Caco-2 (cell line): ENCODE measurements around the gene C1QL1. TPM values are rescaled to one million over a fixed set of nuclear protein-coding genes. Genes with fewer than 3 reads are reported as not detected.

Source experiments
- BruUV-seq: library from RNA; stranded (reverse); fragments of 400-500 nt; replicated peaks from 2 replicates; lab custom pipeline; 2021; lab: Mats Ljungman, UMichigan
- CTCF ChIA-PET: fragments of 300-600 bp; sonication (Branson Sonifier 250); formaldehyde crosslinking; loops from one replicate; lab custom pipeline; 2022; ENCODE audit warnings: antibody characterized with exemption; lab: Charles Lee
- POLR2A ChIA-PET: fragments of 300-600 bp; sonication (Branson Sonifier 250); formaldehyde crosslinking; loops from one replicate; lab custom pipeline; 2022; ENCODE audit warnings: antibody characterized with exemption; lab: Charles Lee
- DNase-seq, 2 experiments: peaks; one replicate each; pipeline versions ENCODE4 v3.0.0 to v3.0.0-alpha.2; 2020 to 2022
- H3K27me3 ChIP-seq: replicated peaks from 2 replicates; pipeline ENCODE4 v1.6.0; 2011; ENCODE audit warnings: low read length; ENCODE audit not compliant: control insufficient read depth, insufficient read depth
- H3K36me3 ChIP-seq: 2 replicates; pipeline ENCODE4 v1.5.1; 2011; ENCODE audit warnings: low read length; ENCODE audit not compliant: control insufficient read depth, insufficient read depth
- H3K4me1 ChIP-seq: fragments of 250-450 bp; sonication (Bioruptor Pico); 2 replicates; pipeline ENCODE4 v1.5.1; 2020; ENCODE audit warnings: mild to moderate bottlenecking
- H3K4me3 ChIP-seq: 2 replicates; pipeline ENCODE4 v1.5.1; 2011; ENCODE audit warnings: low read depth, mild to moderate bottlenecking, control low read depth, low read length
- H3K9me3 ChIP-seq: fragments of 250-450 bp; sonication (Bioruptor Pico); 2 replicates; pipeline ENCODE4 v1.5.1; 2020; ENCODE audit warnings: mild to moderate bottlenecking, moderate library complexity
- H3K27ac Mint-ChIP-seq: one replicate; pipeline ENCODE4 v1.8.0; 2022; ENCODE audit warnings: mixed read lengths; ENCODE audit not compliant: unreplicated experiment
- H3K27me3 Mint-ChIP-seq: one replicate; pipeline ENCODE4 v1.8.0; 2022; ENCODE audit warnings: mixed read lengths; ENCODE audit not compliant: insufficient read depth, unreplicated experiment
- H3K36me3 Mint-ChIP-seq: one replicate; pipeline ENCODE4 v1.8.0; 2022; ENCODE audit warnings: mild to moderate bottlenecking, mixed read lengths; ENCODE audit not compliant: insufficient read depth, unreplicated experiment
- H3K4me1 Mint-ChIP-seq: one replicate; pipeline ENCODE4 v1.8.0; 2022; ENCODE audit warnings: low read depth, mixed read lengths; ENCODE audit not compliant: unreplicated experiment
- H3K4me3 Mint-ChIP-seq: one replicate; pipeline ENCODE4 v1.8.0; 2022; ENCODE audit warnings: mild to moderate bottlenecking, moderate library complexity, mixed read lengths; ENCODE audit not compliant: unreplicated experiment
- H3K9me3 Mint-ChIP-seq: one replicate; pipeline ENCODE4 v1.8.0; 2022; ENCODE audit warnings: mixed read lengths; ENCODE audit not compliant: unreplicated experiment
- intact Hi-C: fragments of 100-400 bp; cut with micrococcal nuclease; formaldehyde crosslinking; loops from one replicate; pipeline ENCODE4 v1.10.0; 2022; ENCODE audit not compliant: unreplicated experiment
- total RNA-seq: library from RNA; stranded (reverse); gene quantifications from 2 replicates; pipeline ENCODE4 v1.2.3, GENCODE V29; 2022
- TF ChIP-seq, protein P1 (sequence below), 2 experiments: fragments of 200-600 bp in 1 of 2; IDR thresholded peaks; 1 replicate in 1 of 2; 2 replicates in 1 of 2; pipeline versions ENCODE4 v1.5.1 to v1.8.0; 2011 to 2022; ENCODE audit warnings: antibody characterized with exemption in 1 of 2, control low read depth in 1 of 2, inconsistent platforms in 1 of 2, low read depth in 1 of 2, low read length in 1 of 2, mild to moderate bottlenecking in 1 of 2, moderate library complexity in 1 of 2; ENCODE audit not compliant: insufficient read depth in 1 of 2, severe bottlenecking in 1 of 2, unreplicated experiment in 1 of 2

Gene C1QL1
- total RNA-seq, 1 experiment from 2014 or later = 5.2 TPM

GRCh38 chr17:44977065-44977464 is 9.0 kb upstream of the C1QL1 start:
- CTCF ChIA-PET = interaction anchor here (1.4 kb wide), 1 partner anchor 9 kb away, joined by 9 read pairs; the partner anchor contains the start of gene C1QL1

DNA sequence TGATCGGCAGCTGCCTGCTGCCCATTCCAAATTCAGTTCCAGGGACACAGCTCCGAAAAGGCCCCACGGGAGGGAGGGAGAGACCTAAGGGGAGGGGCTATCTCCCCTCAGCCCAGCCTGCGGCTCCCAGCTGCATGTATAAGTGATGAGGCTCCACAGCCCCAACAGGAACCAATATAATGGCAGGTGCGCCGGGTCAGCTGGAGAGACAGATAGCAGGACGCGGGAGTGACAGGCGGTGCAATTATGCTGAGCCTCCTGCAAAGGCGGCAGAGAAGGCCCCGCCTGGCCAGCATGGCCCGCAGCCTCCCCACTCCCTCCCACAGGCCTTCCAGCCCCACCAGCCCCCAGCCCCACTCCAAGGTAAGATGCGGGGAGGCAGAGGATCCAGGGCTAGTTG is 8.1 kb upstream of the C1QL1 start:
- CTCF ChIA-PET = no interaction called here

More at GRCh38 chr17:44977065-44977464, 9.0 kb upstream of the C1QL1 start:
- POLR2A ChIA-PET = interaction anchor here (0.6 kb wide), 1 partner anchor 166 kb away, joined by 4 read pairs; no protein-coding TSS in a partner anchor
- Mint-ChIP-seq H3K4me1 (peaks cover 12% of the 10 kb centered on the region), H3K27me3 (no peaks in the 10 kb centered on the region), H3K9me3 (no peaks in the 10 kb centered on the region), H3K4me3 (no peak overlapping the region), H3K27ac (no peak overlapping the region), H3K36me3 (no peaks in the 10 kb centered on the region)
- TF ChIP-seq, protein P1, sequence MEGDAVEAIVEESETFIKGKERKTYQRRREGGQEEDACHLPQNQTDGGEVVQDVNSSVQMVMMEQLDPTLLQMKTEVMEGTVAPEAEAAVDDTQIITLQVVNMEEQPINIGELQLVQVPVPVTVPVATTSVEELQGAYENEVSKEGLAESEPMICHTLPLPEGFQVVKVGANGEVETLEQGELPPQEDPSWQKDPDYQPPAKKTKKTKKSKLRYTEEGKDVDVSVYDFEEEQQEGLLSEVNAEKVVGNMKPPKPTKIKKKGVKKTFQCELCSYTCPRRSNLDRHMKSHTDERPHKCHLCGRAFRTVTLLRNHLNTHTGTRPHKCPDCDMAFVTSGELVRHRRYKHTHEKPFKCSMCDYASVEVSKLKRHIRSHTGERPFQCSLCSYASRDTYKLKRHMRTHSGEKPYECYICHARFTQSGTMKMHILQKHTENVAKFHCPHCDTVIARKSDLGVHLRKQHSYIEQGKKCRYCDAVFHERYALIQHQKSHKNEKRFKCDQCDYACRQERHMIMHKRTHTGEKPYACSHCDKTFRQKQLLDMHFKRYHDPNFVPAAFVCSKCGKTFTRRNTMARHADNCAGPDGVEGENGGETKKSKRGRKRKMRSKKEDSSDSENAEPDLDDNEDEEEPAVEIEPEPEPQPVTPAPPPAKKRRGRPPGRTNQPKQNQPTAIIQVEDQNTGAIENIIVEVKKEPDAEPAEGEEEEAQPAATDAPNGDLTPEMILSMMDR (IDR thresholded peaks at IDR 0.05; ENCODE audit: insufficient read depth in 1 of 2, low read depth in 1 of 2, low read length in 1 of 2, severe bottlenecking in 1 of 2, unreplicated experiment in 1 of 2) = no peak
- no TSS peak for BruUV-seq
- H3K9me3 ChIP-seq = no peaks in the 10 kb centered on the region
- H3K4me3 ChIP-seq = no peak overlapping the region
- intact Hi-C loops = no loop called here
- DNase-seq = no peak
- H3K36me3 ChIP-seq = no peaks in the 10 kb centered on the region
- no peaks in the 10 kb centered on the region for H3K27me3 ChIP-seq
- H3K4me1 ChIP-seq = peaks cover 31% of the 10 kb centered on the region

DNA sequence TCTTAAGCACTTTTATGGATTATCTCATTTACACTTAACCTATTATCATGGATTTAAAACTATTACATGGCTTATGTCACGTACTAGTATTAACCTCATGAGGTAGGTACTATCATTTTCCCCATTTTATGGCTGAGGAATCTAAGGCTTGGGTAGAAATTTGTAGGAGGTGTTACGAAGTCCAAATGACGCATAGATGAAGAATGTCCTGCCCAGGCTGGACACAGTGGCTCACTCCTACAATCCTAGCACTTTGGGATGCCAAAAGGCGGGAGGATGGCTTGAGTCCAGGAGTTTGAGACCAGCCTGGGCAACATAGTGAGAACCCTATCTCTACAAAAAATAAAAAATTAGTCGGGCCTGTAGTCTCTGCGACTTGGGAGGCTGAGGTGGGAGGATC is 4.8 kb upstream of the C1QL1 start:
- intact Hi-C loops = no loop called here
- no peak for DNase-seq
- Histone ChIP-seq H3K36me3 (no peaks in the 10 kb centered on the region), H3K4me1 (no peaks in the 10 kb centered on the region), H3K27me3 (no peaks in the 10 kb centered on the region), H3K4me3 (no peak overlapping the region), H3K9me3 (no peaks in the 10 kb centered on the region)
- Mint-ChIP-seq H3K9me3 (no peaks in the 10 kb centered on the region), H3K4me3 (no peak overlapping the region), H3K27ac (no peak overlapping the region), H3K27me3 (peaks cover 11% of the 10 kb centered on the region), H3K4me1 (no peaks in the 10 kb centered on the region), H3K36me3 (no peaks in the 10 kb centered on the region)
- CTCF ChIA-PET = interaction anchor here (0.7 to 1.0 kb wide), 2 partner anchors 11 to 26 kb away, joined by 4 read pairs; no protein-coding TSS in a partner anchor
- POLR2A ChIA-PET = no interaction called here
- no TSS peak for BruUV-seq
- TF ChIP-seq, protein P1 (IDR thresholded peaks at IDR 0.05; ENCODE audit: insufficient read depth in 1 of 2, low read depth in 1 of 2, low read length in 1 of 2, severe bottlenecking in 1 of 2, unreplicated experiment in 1 of 2) = no peak

More for the DNA sequence above, 8.1 kb upstream of the C1QL1 start:
- Mint-ChIP-seq H3K27ac (no peak overlapping the region), H3K27me3 (no peaks in the 10 kb centered on the region), H3K4me1 (peaks cover 12% of the 10 kb centered on the region), H3K4me3 (no peak overlapping the region), H3K36me3 (no peaks in the 10 kb centered on the region), H3K9me3 (no peaks in the 10 kb centered on the region)
- DNase-seq = no peak
- POLR2A ChIA-PET = interaction anchor here (0.6 kb wide), 1 partner anchor 167 kb away, joined by 4 read pairs; no protein-coding TSS in a partner anchor
- no peaks in the 10 kb centered on the region for H3K36me3 ChIP-seq
- H3K4me1 ChIP-seq = peaks cover 22% of the 10 kb centered on the region
- BruUV-seq = no TSS peak
- H3K9me3 ChIP-seq = no peaks in the 10 kb centered on the region
- no peaks in the 10 kb centered on the region for H3K27me3 ChIP-seq
- intact Hi-C loops = no loop called here
- TF ChIP-seq, protein P1 (IDR thresholded peaks at IDR 0.05; ENCODE audit: insufficient read depth in 1 of 2, low read depth in 1 of 2, low read length in 1 of 2, severe bottlenecking in 1 of 2, unreplicated experiment in 1 of 2) = no peak
- no peak overlapping the region for H3K4me3 ChIP-seq
